Calu3 (cell line): Measurements from ENCODE around the gene TCTN3. TPM values are rescaled to one million over a fixed set of nuclear protein-coding genes. Genes with fewer than 3 reads are reported as not detected.
"Not testable (repeated sequence)": the region's sequence is repeated elsewhere in the genome, so short reads cannot be mapped to it uniquely, and the experiment has no call there.

ENCODE experiments used
- BruUV-seq: library from RNA; stranded (reverse); fragments of 400-500 nt; replicated peaks from 2 replicates; lab custom pipeline; 2021; lab: Mats Ljungman, UMichigan
- CTCF ChIA-PET: fragments of 300-600 bp; sonication (Branson Sonifier 250); formaldehyde crosslinking; loops from one replicate; lab custom pipeline; 2022; ENCODE audit warnings: antibody characterized with exemption; lab: Charles Lee
- DNase-seq: peaks from one replicate; pipeline ENCODE4 v3.0.0; 2022
- H3K27ac Mint-ChIP-seq: one replicate; pipeline ENCODE4 v1.8.0; 2022; ENCODE audit warnings: mixed read lengths; ENCODE audit not compliant: unreplicated experiment
- H3K27me3 Mint-ChIP-seq: one replicate; pipeline ENCODE4 v1.8.0; 2022; ENCODE audit warnings: mixed read lengths; ENCODE audit not compliant: unreplicated experiment
- H3K36me3 Mint-ChIP-seq: one replicate; pipeline ENCODE4 v1.8.0; 2022; ENCODE audit warnings: mild to moderate bottlenecking, moderate library complexity, mixed read lengths; ENCODE audit not compliant: insufficient read depth, unreplicated experiment
- H3K4me1 Mint-ChIP-seq: one replicate; pipeline ENCODE4 v1.8.0; 2022; ENCODE audit warnings: mild to moderate bottlenecking, low read depth, mixed read lengths; ENCODE audit not compliant: unreplicated experiment
- H3K4me3 Mint-ChIP-seq: one replicate; pipeline ENCODE4 v1.8.0; 2022; ENCODE audit warnings: mild to moderate bottlenecking, low read depth, moderate library complexity, mixed read lengths; ENCODE audit not compliant: unreplicated experiment
- H3K9me3 Mint-ChIP-seq: one replicate; pipeline ENCODE4 v1.8.0; 2022; ENCODE audit warnings: low read depth, mixed read lengths; ENCODE audit not compliant: unreplicated experiment
- intact Hi-C: fragments of 100-400 bp; cut with micrococcal nuclease; formaldehyde crosslinking; loops from one replicate; pipeline ENCODE4 v1.10.0; 2022; ENCODE audit not compliant: unreplicated experiment
- total RNA-seq: library from RNA; stranded (reverse); gene quantifications from 2 replicates; pipeline ENCODE4 v1.2.3, GENCODE V29; 2022
- TF ChIP-seq, protein P1 (sequence below): fragments of 200-600 bp; IDR thresholded peaks from one replicate; pipeline ENCODE4 v1.8.0; 2022; ENCODE audit warnings: antibody characterized with exemption; ENCODE audit not compliant: unreplicated experiment

The TCTN3 gene
- total RNA-seq, 1 experiment from 2014 or later: 23.5 TPM

DNA sequence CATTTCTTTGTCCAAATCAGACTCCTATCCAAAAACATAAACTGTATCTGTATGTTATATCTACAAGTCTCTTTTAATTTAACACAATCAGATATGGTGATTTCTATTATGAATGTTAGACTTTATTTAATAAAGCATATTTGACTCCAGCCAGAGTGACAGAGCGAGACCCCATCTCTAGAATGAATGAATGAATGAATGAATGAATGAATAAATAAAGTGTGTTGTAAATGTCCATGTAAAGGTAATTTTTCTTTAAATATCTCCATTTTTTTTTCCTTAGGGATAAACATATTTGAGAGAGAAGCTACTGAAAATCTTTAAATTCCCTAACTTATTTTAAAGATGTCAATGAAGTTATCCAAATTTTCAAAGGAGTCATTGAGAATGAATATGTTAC is 19.1 kb downstream of the TCTN3 start:
- no peak for DNase-seq
- no TSS peak for BruUV-seq
- Mint-ChIP-seq H3K4me1 (no peaks in the 10 kb centered on the region), H3K27ac (no peak overlapping the region), H3K9me3 (no peaks in the 10 kb centered on the region), H3K27me3 (no peaks in the 10 kb centered on the region), H3K36me3 (no peaks in the 10 kb centered on the region), H3K4me3 (no peak overlapping the region)
- intact Hi-C loops: no loop called here
- CTCF ChIA-PET: no interaction called here
- TF ChIP-seq, protein P1, sequence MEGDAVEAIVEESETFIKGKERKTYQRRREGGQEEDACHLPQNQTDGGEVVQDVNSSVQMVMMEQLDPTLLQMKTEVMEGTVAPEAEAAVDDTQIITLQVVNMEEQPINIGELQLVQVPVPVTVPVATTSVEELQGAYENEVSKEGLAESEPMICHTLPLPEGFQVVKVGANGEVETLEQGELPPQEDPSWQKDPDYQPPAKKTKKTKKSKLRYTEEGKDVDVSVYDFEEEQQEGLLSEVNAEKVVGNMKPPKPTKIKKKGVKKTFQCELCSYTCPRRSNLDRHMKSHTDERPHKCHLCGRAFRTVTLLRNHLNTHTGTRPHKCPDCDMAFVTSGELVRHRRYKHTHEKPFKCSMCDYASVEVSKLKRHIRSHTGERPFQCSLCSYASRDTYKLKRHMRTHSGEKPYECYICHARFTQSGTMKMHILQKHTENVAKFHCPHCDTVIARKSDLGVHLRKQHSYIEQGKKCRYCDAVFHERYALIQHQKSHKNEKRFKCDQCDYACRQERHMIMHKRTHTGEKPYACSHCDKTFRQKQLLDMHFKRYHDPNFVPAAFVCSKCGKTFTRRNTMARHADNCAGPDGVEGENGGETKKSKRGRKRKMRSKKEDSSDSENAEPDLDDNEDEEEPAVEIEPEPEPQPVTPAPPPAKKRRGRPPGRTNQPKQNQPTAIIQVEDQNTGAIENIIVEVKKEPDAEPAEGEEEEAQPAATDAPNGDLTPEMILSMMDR: no peak

DNA sequence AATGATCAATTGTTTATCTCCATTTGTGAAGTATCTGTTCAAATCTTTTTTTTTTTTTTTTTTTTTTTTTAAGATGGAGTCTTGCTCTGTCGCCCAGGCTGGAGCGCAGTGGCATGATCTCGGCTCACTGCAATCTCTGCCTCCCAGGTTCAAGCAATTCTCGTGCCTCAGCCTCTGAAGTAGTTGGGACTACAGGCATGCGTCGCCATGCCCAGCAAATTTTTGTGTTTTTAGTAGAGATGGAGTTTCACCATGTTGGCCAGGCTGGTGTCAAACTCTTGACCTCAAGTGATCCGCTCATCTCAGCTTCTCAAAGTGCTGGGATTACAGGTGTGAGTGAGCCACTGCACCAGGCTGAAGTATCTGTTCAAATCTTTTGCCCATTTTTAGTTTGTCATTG is 21.1 kb downstream of the TCTN3 start:
- CTCF ChIA-PET: interaction anchor here (0.6 kb wide), 1 partner anchor 1074 kb away, joined by 3 read pairs; no protein-coding TSS in a partner anchor
- H3K27me3 Mint-ChIP-seq, intact Hi-C loops, H3K4me3 Mint-ChIP-seq, DNase-seq, H3K36me3 Mint-ChIP-seq, BruUV-seq, H3K27ac Mint-ChIP-seq, H3K4me1 Mint-ChIP-seq, H3K9me3 Mint-ChIP-seq: not testable (repeated sequence)

DNA sequence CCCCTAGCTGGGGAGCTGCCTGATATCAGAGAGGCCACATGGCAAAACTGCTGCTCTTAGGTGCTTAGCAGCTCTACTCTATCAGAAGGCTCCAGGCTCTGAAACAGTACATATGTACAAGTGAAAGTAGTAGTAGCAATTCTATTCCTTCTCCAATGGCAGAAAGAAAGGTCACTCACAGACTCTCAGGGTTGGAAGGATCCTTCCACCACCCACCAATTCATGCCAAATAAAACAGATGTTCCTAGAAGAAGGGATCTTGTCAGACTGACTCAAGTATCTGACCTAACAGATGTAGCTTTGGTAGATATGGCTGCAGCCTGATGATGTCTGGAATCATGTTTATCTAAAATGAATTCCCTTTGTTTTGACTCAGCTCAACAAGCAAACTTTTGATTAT is 29.2 kb downstream of the TCTN3 start:
- Mint-ChIP-seq H3K4me3 (no peak overlapping the region), H3K27me3 (no peaks in the 10 kb centered on the region), H3K36me3 (peaks cover 5% of the 10 kb centered on the region), H3K4me1 (no peaks in the 10 kb centered on the region), H3K9me3 (no peaks in the 10 kb centered on the region), H3K27ac (no peak overlapping the region)
- intact Hi-C loops: no loop called here
- no TSS peak for BruUV-seq
- TF ChIP-seq, protein P1: no peak
- DNase-seq: no peak
- CTCF ChIA-PET: no interaction called here

DNA sequence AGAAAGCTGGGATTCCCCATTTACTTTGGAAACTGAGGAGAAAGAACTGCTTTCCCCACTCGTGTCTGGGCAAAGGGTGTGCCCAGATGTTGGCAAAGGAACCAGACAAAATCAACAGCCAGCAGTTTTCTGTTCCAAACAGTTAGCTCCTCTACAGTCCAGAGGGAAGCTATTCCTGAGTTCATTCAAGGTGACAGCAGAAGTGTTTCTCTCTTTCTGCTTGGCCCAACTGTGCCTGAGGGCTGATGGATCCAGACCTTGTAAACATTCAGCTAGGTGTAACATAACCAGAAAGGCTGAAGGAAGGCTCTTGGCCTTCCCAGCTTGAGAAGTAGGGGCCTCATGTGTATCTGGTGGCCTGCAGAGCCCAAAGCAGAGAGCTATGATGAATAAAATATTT is 30.2 kb downstream of the TCTN3 start:
- no TSS peak for BruUV-seq
- Mint-ChIP-seq H3K4me3 (no peak overlapping the region), H3K4me1 (no peaks in the 10 kb centered on the region), H3K27me3 (no peaks in the 10 kb centered on the region), H3K36me3 (peaks cover 5% of the 10 kb centered on the region), H3K27ac (no peak overlapping the region), H3K9me3 (no peaks in the 10 kb centered on the region)
- CTCF ChIA-PET: no interaction called here
- DNase-seq: no peak
- TF ChIP-seq, protein P1: no peak
- intact Hi-C loops: no loop called here

DNA sequence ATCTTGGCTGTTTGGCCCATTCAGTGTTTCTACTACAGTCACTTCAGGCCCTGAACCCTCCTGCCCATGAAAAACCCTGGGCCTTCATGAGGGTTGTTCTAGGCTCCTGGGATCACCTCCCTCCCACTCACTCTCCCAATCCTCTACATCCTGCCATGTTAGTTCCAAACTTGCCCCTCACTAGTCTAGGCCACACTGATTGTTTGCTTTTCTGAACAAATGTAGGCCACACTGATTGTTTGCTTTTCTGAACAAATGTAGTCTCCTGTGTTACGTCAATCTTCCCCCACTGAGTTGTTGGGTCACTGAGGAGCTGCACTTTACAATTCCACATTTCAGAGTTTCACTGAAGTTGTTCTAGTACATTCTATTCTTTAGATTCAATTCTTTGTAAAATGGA is 31.9 kb downstream of the TCTN3 start:
- intact Hi-C loops: no loop called here
- no peak overlapping the region for H3K27ac Mint-ChIP-seq
- DNase-seq: no peak
- H3K4me3 Mint-ChIP-seq: no peak overlapping the region
- TF ChIP-seq, protein P1: no peak
- peaks cover under 1% of the 10 kb centered on the region for H3K36me3 Mint-ChIP-seq
- CTCF ChIA-PET: no interaction called here
- no peaks in the 10 kb centered on the region for H3K4me1 Mint-ChIP-seq
- no TSS peak for BruUV-seq
- no peaks in the 10 kb centered on the region for H3K27me3 Mint-ChIP-seq
- no peaks in the 10 kb centered on the region for H3K9me3 Mint-ChIP-seq
